Glutamatergic neuron (in vitro differentiated cells): ENCODE measurements around the gene DPP7. TPM values are rescaled to one million over a fixed set of nuclear protein-coding genes. Genes with fewer than 3 reads are reported as not detected.
"Not testable (repeated sequence)": the region's sequence is repeated elsewhere in the genome, so short reads cannot be mapped to it uniquely, and the experiment has no call there.

Source experiments
- DNase-seq: peaks from one replicate; pipeline ENCODE4 v3.0.0; 2022
- H3K27ac Mint-ChIP-seq: one replicate; pipeline ENCODE4 v1.8.0; 2020; ENCODE audit warnings: mild to moderate bottlenecking, mixed read lengths, inconsistent platforms; ENCODE audit not compliant: unreplicated experiment
- H3K27me3 Mint-ChIP-seq: one replicate; pipeline ENCODE4 v1.8.0; 2020; ENCODE audit warnings: mild to moderate bottlenecking, moderate library complexity, mixed read lengths, inconsistent platforms; ENCODE audit not compliant: unreplicated experiment
- H3K36me3 Mint-ChIP-seq: one replicate; pipeline ENCODE4 v1.8.0; 2020; ENCODE audit warnings: mild to moderate bottlenecking, mixed read lengths, inconsistent platforms; ENCODE audit not compliant: unreplicated experiment
- H3K4me1 Mint-ChIP-seq: one replicate; pipeline ENCODE4 v1.8.0; 2020; ENCODE audit warnings: mild to moderate bottlenecking, low read depth, mixed read lengths, inconsistent platforms; ENCODE audit not compliant: unreplicated experiment
- H3K4me3 Mint-ChIP-seq: one replicate; pipeline ENCODE4 v1.8.0; 2020; ENCODE audit warnings: mild to moderate bottlenecking, mixed read lengths, inconsistent platforms; ENCODE audit not compliant: unreplicated experiment
- H3K9me3 Mint-ChIP-seq: one replicate; pipeline ENCODE4 v1.8.0; 2020; ENCODE audit warnings: mild to moderate bottlenecking, moderate library complexity, mixed read lengths, inconsistent platforms; ENCODE audit not compliant: unreplicated experiment
- total RNA-seq: library from RNA; stranded (reverse); fragmentation: NEBNext Ultra II Directional; extraction: Animal tissue kit (Norgen Biotek cat#: 25700); gene quantifications from one replicate; pipeline ENCODE4 v1.2.1, GENCODE V29; 2021; ENCODE audit not compliant: unreplicated experiment
- TF ChIP-seq, protein P1 (sequence below): fragments of 200-600 bp; sonication (generic); IDR thresholded peaks from one replicate; pipeline ENCODE4 v1.5.0; 2021; ENCODE audit not compliant: partially characterized antibody, unreplicated experiment

DPP7 gene
- total RNA-seq, 1 donor from 2014 or later = 30.8 TPM

DNA sequence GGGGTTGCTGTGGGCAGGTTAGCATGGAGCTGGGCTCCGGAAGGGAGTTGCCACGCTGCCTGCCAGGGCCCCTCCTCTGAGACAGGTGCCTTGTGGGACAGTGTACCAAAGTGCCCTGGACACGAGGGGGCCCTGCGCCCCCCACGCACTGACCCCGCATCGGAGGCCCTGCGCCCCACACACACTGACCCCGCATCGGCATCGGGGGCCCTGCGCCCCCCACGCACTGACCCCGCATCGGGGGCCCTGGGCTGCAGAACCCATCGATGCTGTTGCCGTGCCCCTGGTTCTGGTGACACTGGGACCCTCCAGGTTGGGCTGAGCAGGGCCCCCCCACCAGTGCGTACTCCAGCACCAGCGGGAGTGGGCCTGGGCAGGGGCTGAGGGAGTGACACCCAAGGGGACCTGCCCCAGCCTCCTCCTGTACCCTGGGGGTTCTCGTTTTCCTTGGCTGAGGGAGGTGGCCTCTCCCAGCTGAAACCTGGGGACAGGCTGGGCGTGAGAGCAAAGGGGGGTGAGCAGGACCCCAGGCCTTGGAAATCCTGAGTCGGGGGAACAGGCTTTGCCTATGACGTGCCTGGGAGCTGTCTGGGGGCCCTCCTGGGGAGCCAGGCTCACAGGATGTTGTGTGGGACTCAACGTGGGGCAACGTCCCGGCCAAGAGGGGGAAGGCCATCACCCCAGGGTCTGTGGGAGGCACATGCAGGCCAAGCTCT is 51.1 kb downstream of the DPP7 start:
- Mint-ChIP-seq H3K4me3 (no peak overlapping the region), H3K36me3 (no peaks in the 10 kb centered on the region), H3K9me3 (peaks cover 3% of the 10 kb centered on the region), H3K27ac (no peak overlapping the region), H3K27me3 (no peaks in the 10 kb centered on the region), H3K4me1 (peaks cover 3% of the 10 kb centered on the region)
- TF ChIP-seq, protein P1, sequence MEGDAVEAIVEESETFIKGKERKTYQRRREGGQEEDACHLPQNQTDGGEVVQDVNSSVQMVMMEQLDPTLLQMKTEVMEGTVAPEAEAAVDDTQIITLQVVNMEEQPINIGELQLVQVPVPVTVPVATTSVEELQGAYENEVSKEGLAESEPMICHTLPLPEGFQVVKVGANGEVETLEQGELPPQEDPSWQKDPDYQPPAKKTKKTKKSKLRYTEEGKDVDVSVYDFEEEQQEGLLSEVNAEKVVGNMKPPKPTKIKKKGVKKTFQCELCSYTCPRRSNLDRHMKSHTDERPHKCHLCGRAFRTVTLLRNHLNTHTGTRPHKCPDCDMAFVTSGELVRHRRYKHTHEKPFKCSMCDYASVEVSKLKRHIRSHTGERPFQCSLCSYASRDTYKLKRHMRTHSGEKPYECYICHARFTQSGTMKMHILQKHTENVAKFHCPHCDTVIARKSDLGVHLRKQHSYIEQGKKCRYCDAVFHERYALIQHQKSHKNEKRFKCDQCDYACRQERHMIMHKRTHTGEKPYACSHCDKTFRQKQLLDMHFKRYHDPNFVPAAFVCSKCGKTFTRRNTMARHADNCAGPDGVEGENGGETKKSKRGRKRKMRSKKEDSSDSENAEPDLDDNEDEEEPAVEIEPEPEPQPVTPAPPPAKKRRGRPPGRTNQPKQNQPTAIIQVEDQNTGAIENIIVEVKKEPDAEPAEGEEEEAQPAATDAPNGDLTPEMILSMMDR = no peak
- DNase-seq = no peak

DNA sequence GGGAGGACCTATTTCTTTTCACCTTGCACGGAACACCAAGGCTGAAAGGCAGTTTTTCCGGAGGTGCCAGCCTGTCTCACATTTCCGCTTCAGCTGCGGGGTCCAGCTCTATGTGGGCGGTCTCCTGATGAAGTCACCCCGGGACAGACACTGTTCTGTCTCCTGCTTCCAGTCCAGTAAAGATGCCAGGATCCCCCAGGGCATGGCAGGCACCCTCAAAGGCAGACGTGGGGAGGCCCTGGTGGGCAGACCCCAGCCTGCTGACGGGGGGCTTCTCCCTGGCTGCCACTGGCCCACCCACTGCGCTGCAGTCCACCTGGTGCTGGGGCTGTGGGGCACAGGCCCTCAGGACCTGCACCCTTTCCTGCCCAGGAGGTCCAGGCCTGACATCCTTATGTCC is 51.7 kb downstream of the DPP7 start:
- not testable (repeated sequence) for H3K4me3 Mint-ChIP-seq, H3K9me3 Mint-ChIP-seq, H3K27me3 Mint-ChIP-seq, H3K36me3 Mint-ChIP-seq, H3K4me1 Mint-ChIP-seq, DNase-seq, H3K27ac Mint-ChIP-seq

DNA sequence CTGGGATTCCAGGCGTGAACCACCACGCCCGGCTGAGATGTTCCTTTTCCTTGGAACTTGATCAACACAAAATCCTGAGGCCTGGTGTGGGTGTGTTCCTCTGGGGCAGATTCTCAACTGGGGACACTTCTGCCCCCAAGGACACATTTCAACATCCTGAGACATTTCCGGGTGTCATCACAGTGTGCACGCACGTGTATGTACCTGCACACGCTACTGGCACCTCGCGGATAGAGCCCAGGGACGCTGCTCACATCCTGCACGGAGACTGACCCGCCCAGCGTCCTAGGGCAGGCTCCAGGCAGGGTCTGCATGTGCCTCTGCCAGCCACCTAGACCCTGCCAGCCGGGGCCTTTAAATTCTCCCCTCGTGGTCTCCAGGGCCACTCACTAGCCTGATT is 52.1 kb downstream of the DPP7 start:
- TF ChIP-seq, protein P1 = no peak
- no peak overlapping the region for H3K4me3 Mint-ChIP-seq
- H3K27me3 Mint-ChIP-seq = peaks cover 5% of the 10 kb centered on the region
- DNase-seq = no peak
- no peaks in the 10 kb centered on the region for H3K4me1 Mint-ChIP-seq
- H3K9me3 Mint-ChIP-seq = peaks cover 8% of the 10 kb centered on the region
- no peak overlapping the region for H3K27ac Mint-ChIP-seq
- no peaks in the 10 kb centered on the region for H3K36me3 Mint-ChIP-seq

Other genes with a start within 250 kb of the DPP7 start
- gene EDF1, start 248.4 kb downstream of the DPP7 start, total RNA-seq = 343 TPM
- gene TRAF2, start 228.2 kb downstream of the DPP7 start, total RNA-seq = 27.3 TPM
- 77.9 TPM for gene FBXW5, start 170.0 kb downstream of the DPP7 start, total RNA-seq
- 14.5 TPM for gene C8G, start 169.5 kb downstream of the DPP7 start, total RNA-seq
- gene LCN12, start 162.5 kb downstream of the DPP7 start, total RNA-seq = 2.9 TPM
- gene PTGDS, start 137.2 kb downstream of the DPP7 start, total RNA-seq = not detected
- not detected for gene LCNL1, start 131.7 kb downstream of the DPP7 start, total RNA-seq
- gene PAXX, start 122.3 kb downstream of the DPP7 start, total RNA-seq = 50.7 TPM
- not detected for gene CLIC3, start 118.2 kb downstream of the DPP7 start, total RNA-seq
- 70.7 TPM for gene ABCA2, start 86.5 kb downstream of the DPP7 start, total RNA-seq
- gene FUT7, start 82.6 kb downstream of the DPP7 start, total RNA-seq = 0.20 TPM
- 260 TPM for gene NPDC1, start 68.6 kb downstream of the DPP7 start, total RNA-seq
- 0.69 TPM for gene ENTPD2, start 60.7 kb downstream of the DPP7 start, total RNA-seq
- 13.5 TPM for gene SAPCD2, start 44.2 kb downstream of the DPP7 start, total RNA-seq
- 5.1 TPM for gene UAP1L1, start 37.2 kb downstream of the DPP7 start, total RNA-seq
- gene MAN1B1, start 27.7 kb downstream of the DPP7 start, total RNA-seq = 59.8 TPM
- 5.5 TPM for gene GRIN1, start 24.4 kb upstream of the DPP7 start, total RNA-seq
- gene LRRC26, start 55.3 kb upstream of the DPP7 start, total RNA-seq = 0.98 TPM
- gene TMEM210, start 57.3 kb upstream of the DPP7 start, total RNA-seq = not detected
- gene ANAPC2, start 73.8 kb upstream of the DPP7 start, total RNA-seq = 72.9 TPM
- 37.3 TPM for gene SSNA1, start 73.9 kb upstream of the DPP7 start, total RNA-seq
- gene TPRN, start 86.0 kb upstream of the DPP7 start, total RNA-seq = 9.6 TPM
- 36.5 TPM for gene TMEM203, start 90.9 kb upstream of the DPP7 start, total RNA-seq
- gene NDOR1, start 91.0 kb upstream of the DPP7 start, total RNA-seq = 31.6 TPM
- gene RNF208, start 107.5 kb upstream of the DPP7 start, total RNA-seq = 24.8 TPM
- gene CYSRT1, start 110.4 kb upstream of the DPP7 start, total RNA-seq = 2.1 TPM
- gene RNF224, start 112.8 kb upstream of the DPP7 start, total RNA-seq = 0.39 TPM
- gene SLC34A3, start 116.2 kb upstream of the DPP7 start, total RNA-seq = not detected
- 192 TPM for gene TUBB4B, start 126.6 kb upstream of the DPP7 start, total RNA-seq
- gene STPG3, start 136.6 kb upstream of the DPP7 start, total RNA-seq = not detected
- 48.5 TPM for gene NELFB, start 140.6 kb upstream of the DPP7 start, total RNA-seq
- gene TOR4A, start 163.0 kb upstream of the DPP7 start, total RNA-seq = 1.5 TPM
- gene NRARP, start 187.5 kb upstream of the DPP7 start, total RNA-seq = 15.2 TPM